H9 (cell line): ENCODE measurements around the gene ALOX15B. TPM values are rescaled to one million over a fixed set of nuclear protein-coding genes. Genes with fewer than 3 reads are reported as not detected.
A peak's percentile ranks its signal among the peaks of the same experiment; 100 is the strongest.

ENCODE experiments used
- DNase-seq: peaks from one replicate; pipeline ENCODE4 v3.0.0-alpha.2; 2017
- H2AFZ ChIP-seq: one replicate; pipeline ENCODE4 v1.6.1; 2013; ENCODE audit warnings: mild to moderate bottlenecking, low read length, control low read depth, moderate library complexity
- H2AK5ac ChIP-seq: 2 replicates; pipeline ENCODE4 v1.6.1; 2013; ENCODE audit warnings: low read length, control low read depth, mixed read lengths; ENCODE audit not compliant: insufficient read length
- H2BK120ac ChIP-seq: one replicate; pipeline ENCODE4 v1.6.1; 2013; ENCODE audit warnings: low read depth, mild to moderate bottlenecking, low read length, control low read depth, inconsistent platforms; ENCODE audit not compliant: poor library complexity, severe bottlenecking
- H2BK12ac ChIP-seq: 2 replicates; pipeline ENCODE4 v1.6.1; 2013; ENCODE audit warnings: low read length, control low read depth, mixed read lengths, low read depth; ENCODE audit not compliant: insufficient read length
- H2BK15ac ChIP-seq: 2 replicates; pipeline ENCODE4 v1.6.1; 2013; ENCODE audit warnings: low read depth, low read length, control low read depth
- H2BK20ac ChIP-seq: one replicate; pipeline ENCODE4 v1.6.1; 2013; ENCODE audit warnings: low read depth, mild to moderate bottlenecking, low read length, control low read depth, inconsistent platforms; ENCODE audit not compliant: poor library complexity, severe bottlenecking
- H2BK5ac ChIP-seq: 2 replicates; pipeline ENCODE4 v1.6.1; 2013; ENCODE audit warnings: low read length, control low read depth, mixed read lengths; ENCODE audit not compliant: insufficient read length
- H3K14ac ChIP-seq: 2 replicates; pipeline ENCODE4 v1.6.1; 2013; ENCODE audit warnings: low read length, control low read depth; ENCODE audit not compliant: insufficient read depth
- H3K18ac ChIP-seq: 2 replicates; pipeline ENCODE4 v1.6.1; 2013; ENCODE audit warnings: low read depth, mild to moderate bottlenecking, mixed read lengths, low read length, control low read depth; ENCODE audit not compliant: insufficient read length
- H3K23ac ChIP-seq: 2 replicates; pipeline ENCODE4 v1.6.1; 2013; ENCODE audit warnings: low read length, control low read depth, mixed read lengths, low read depth; ENCODE audit not compliant: insufficient read length
- H3K23me2 ChIP-seq: 2 replicates; pipeline ENCODE4 v1.6.1; 2013; ENCODE audit warnings: low read depth, mild to moderate bottlenecking, mixed read lengths, low read length, control low read depth; ENCODE audit not compliant: insufficient read length, poor library complexity, severe bottlenecking
- H3K27ac ChIP-seq: 2 replicates; pipeline ENCODE4 v1.5.1; 2013; ENCODE audit warnings: low read length, control low read depth, mixed read lengths, low read depth; ENCODE audit not compliant: insufficient read length
- H3K27me3 ChIP-seq: 2 replicates; pipeline ENCODE4 v1.6.1; 2013; ENCODE audit warnings: low read length, control low read depth, inconsistent platforms; ENCODE audit not compliant: insufficient read depth
- H3K4ac ChIP-seq: 2 replicates; pipeline ENCODE4 v1.6.1; 2013; ENCODE audit warnings: low read depth, mild to moderate bottlenecking, control low read depth, inconsistent platforms, low read length, moderate library complexity
- H3K4me1 ChIP-seq: 2 replicates; pipeline ENCODE4 v1.6.1; 2013; ENCODE audit warnings: low read length, control low read depth, inconsistent platforms; ENCODE audit not compliant: insufficient read depth
- H3K4me2 ChIP-seq: 2 replicates; pipeline ENCODE4 v1.6.1; 2013; ENCODE audit warnings: low read length, control low read depth, mixed read lengths; ENCODE audit not compliant: insufficient read length, insufficient read depth
- H3K56ac ChIP-seq: 2 replicates; pipeline ENCODE4 v1.6.1; 2013; ENCODE audit warnings: low read depth, mild to moderate bottlenecking, mixed read lengths, low read length, control low read depth; ENCODE audit not compliant: insufficient read length
- H3K79me1 ChIP-seq: 2 replicates; pipeline ENCODE4 v1.6.1; 2013; ENCODE audit warnings: low read depth, mild to moderate bottlenecking, moderate library complexity, low read length, control low read depth, inconsistent platforms; ENCODE audit not compliant: insufficient read depth, poor library complexity, severe bottlenecking
- H3K79me2 ChIP-seq: 2 replicates; pipeline ENCODE4 v1.6.1; 2013; ENCODE audit warnings: low read length, control low read depth, inconsistent platforms; ENCODE audit not compliant: insufficient read depth
- H3K9ac ChIP-seq: 2 replicates; pipeline ENCODE4 v1.6.1; 2013; ENCODE audit warnings: low read length, control low read depth, mixed read lengths; ENCODE audit not compliant: insufficient read length; ENCODE audit errors: extremely low read depth
- H3K9me3 ChIP-seq: one replicate; pipeline ENCODE4 v1.6.1; 2013; ENCODE audit warnings: low read depth, low read length, inconsistent platforms; ENCODE audit not compliant: control insufficient read depth
- H3T11ph ChIP-seq: one replicate; pipeline ENCODE4 v1.6.1; 2013; ENCODE audit warnings: mild to moderate bottlenecking, low read length, control low read depth, inconsistent platforms
- H4K20me1 ChIP-seq: one replicate; pipeline ENCODE4 v1.6.1; 2013; ENCODE audit not compliant: control insufficient read depth, insufficient read length, insufficient read depth
- H4K5ac ChIP-seq: 2 replicates; pipeline ENCODE4 v1.6.1; 2013; ENCODE audit warnings: low read depth, mild to moderate bottlenecking, mixed read lengths, low read length, control low read depth; ENCODE audit not compliant: insufficient read length
- H4K8ac ChIP-seq: replicated peaks from 2 replicates; pipeline ENCODE4 v1.6.1; 2013; ENCODE audit warnings: low read length, control low read depth, mixed read lengths, low read depth; ENCODE audit not compliant: insufficient read length
- H4K91ac ChIP-seq: 2 replicates; pipeline ENCODE4 v1.6.1; 2013; ENCODE audit warnings: low read depth, mild to moderate bottlenecking, moderate library complexity, mixed read lengths, low read length, control low read depth; ENCODE audit not compliant: insufficient read length
- H3K27ac Mint-ChIP-seq, 3 experiments: 2 replicates in 2 of 3; 3 replicates in 1 of 3; pipeline ENCODE4 v1.8.0; 2020 to 2021; ENCODE audit warnings: mixed read lengths in 3 of 3, mild to moderate bottlenecking in 1 of 3, moderate library complexity in 1 of 3
- H3K27me3 Mint-ChIP-seq: 2 replicates; pipeline ENCODE4 v1.8.0; 2021; ENCODE audit warnings: low read depth, mild to moderate bottlenecking, moderate library complexity, mixed read lengths
- H3K36me3 Mint-ChIP-seq, 3 experiments: 2 replicates in 2 of 3; 3 replicates in 1 of 3; pipeline ENCODE4 v1.8.0; 2020 to 2021; ENCODE audit warnings: low read depth in 3 of 3, mixed read lengths in 3 of 3; ENCODE audit not compliant: insufficient read depth in 1 of 3
- H3K4me1 Mint-ChIP-seq, 2 experiments: 2 replicates each; pipeline ENCODE4 v1.8.0; 2020; ENCODE audit warnings: mixed read lengths in 2 of 2
- H3K4me3 Mint-ChIP-seq, 2 experiments: 2 replicates in 1 of 2; 3 replicates in 1 of 2; pipeline ENCODE4 v1.8.0; 2020 to 2021; ENCODE audit warnings: mild to moderate bottlenecking in 2 of 2, mixed read lengths in 2 of 2, moderate library complexity in 1 of 2
- H3K9me3 Mint-ChIP-seq, 2 experiments: 2 replicates in 1 of 2; 3 replicates in 1 of 2; pipeline ENCODE4 v1.8.0; 2020; ENCODE audit warnings: mild to moderate bottlenecking in 2 of 2, mixed read lengths in 2 of 2, moderate library complexity in 1 of 2
- CTCF ChIP-seq: fragments of 200-600 bp; sonication (generic); conservative IDR thresholded peaks from 3 replicates; pipeline ENCODE4 v1.8.0; 2021; ENCODE audit warnings: antibody characterized with exemption, mild to moderate bottlenecking
- WGBS: extraction: QIAGEN DNeasy Blood & Tissue Kit; methylation state at CpG from one replicate; pipeline ENCODE4 v1.1.7; 2013; ENCODE audit warnings: missing lambda C conversion rate, low lambda C conversion rate, mixed read lengths; ENCODE audit not compliant: insufficient read length; ENCODE audit errors: extremely low coverage; 5-methylcytosine and 5-hydroxymethylcytosine counted together
- total RNA-seq: library from RNA; stranded (reverse); gene quantifications from 2 replicates; pipeline ENCODE4 v1.2.1, GENCODE V29; 2021

Gene ALOX15B
- total RNA-seq, 1 experiment from 2014 or later, result not detected

- H4K8ac ChIP-seq, result no peak overlapping the region
- H3K4me1 Mint-ChIP-seq, result peaks cover 3 to 6% of the 10 kb centered on the region in 2 experiments; a peak in 3 of 4 replicates
- H3K79me2 ChIP-seq, result no peaks in the 10 kb centered on the region
- H4K20me1 ChIP-seq, result no peaks in the 10 kb centered on the region
- no peaks in the 10 kb centered on the region for H3K27me3 ChIP-seq
- no peak overlapping the region for H3K14ac ChIP-seq
- no peak overlapping the region for H2AK5ac ChIP-seq
- no peak overlapping the region for H2BK5ac ChIP-seq
- H3K9me3 ChIP-seq, result no peaks in the 10 kb centered on the region
- no peak overlapping the region for H3T11ph ChIP-seq
- H3K23me2 ChIP-seq, result no peaks in the 10 kb centered on the region
- H3K4ac ChIP-seq, result no peak overlapping the region
- no peak overlapping the region for H2BK12ac ChIP-seq
- H3K9me3 Mint-ChIP-seq, result peaks cover 3 to 4% of the 10 kb centered on the region in 2 experiments; a peak in 3 of 5 replicates
- no peak overlapping the region for H3K18ac ChIP-seq
- H4K91ac ChIP-seq, result no peak overlapping the region
- peak overlapping the region; percentile 48 for H2BK120ac ChIP-seq
- no CpG with 5 or more reads among the region's 2 CpGs for WGBS
- H3K27ac ChIP-seq, result no peak overlapping the region
- no peak overlapping the region for H3K9ac ChIP-seq
- peaks cover 16% of the 10 kb centered on the region for H3K27me3 Mint-ChIP-seq
- no peak overlapping the region for H4K5ac ChIP-seq
- no peak overlapping the region for H2BK20ac ChIP-seq
- no peak overlapping the region for H2BK15ac ChIP-seq
- no peak for DNase-seq
- no peak for TF ChIP-seq CTCF
- no peak overlapping the region for H2AFZ ChIP-seq
- no peak overlapping the region for H3K4me2 ChIP-seq
- H3K23ac ChIP-seq, result no peak overlapping the region
- H3K4me1 ChIP-seq, result no peaks in the 10 kb centered on the region; the same call in 1 of the 2 replicates
- no peaks in the 10 kb centered on the region for H3K79me1 ChIP-seq
- H3K4me3 Mint-ChIP-seq, result no peak overlapping the region
- H3K56ac ChIP-seq, result no peak overlapping the region
- no peaks in the 10 kb centered on the region for H3K36me3 Mint-ChIP-seq
- no peak overlapping the region for H3K27ac Mint-ChIP-seq
These were observed 43.1 kb upstream of the ALOX15B start for GRCh38 chr17:7995724-7996123.
